IMR-90 (cell line): Measurements from ENCODE around the gene TJP3.

Experiments
- BHLHE40 ChIP-seq: fragments of 150-350 bp; IDR thresholded peaks from 2 replicates; pipeline ENCODE4 v1.6.1; 2016; ENCODE audit warnings: mild to moderate bottlenecking, low read depth, low read length
- CEBPB ChIP-seq: IDR thresholded peaks from 2 replicates; pipeline ENCODE4 v1.6.1; 2012; ENCODE audit warnings: low read depth, low read length, improper control_type of control experiment
- CHD1 ChIP-seq: IDR thresholded peaks from 2 replicates; pipeline ENCODE4 v1.6.1; 2012; ENCODE audit warnings: low read depth, low read length, improper control_type of control experiment
- CTCF ChIP-seq: conservative IDR thresholded peaks from 2 replicates; pipeline ENCODE4 v1.5.1; 2012; ENCODE audit warnings: mild to moderate bottlenecking, low read depth, low read length, improper control_type of control experiment
- MAZ ChIP-seq: IDR thresholded peaks from 2 replicates; pipeline ENCODE4 v1.6.1; 2012; ENCODE audit warnings: low read depth, mild to moderate bottlenecking, low read length, improper control_type of control experiment, moderate library complexity, borderline replicate concordance
- NFE2L2 ChIP-seq: fragments of 150-350 bp; IDR thresholded peaks from 2 replicates; pipeline ENCODE4 v1.6.1; 2016; ENCODE audit warnings: low read depth, mild to moderate bottlenecking, low read length
- POLR2A ChIP-seq: IDR thresholded peaks from 2 replicates; pipeline ENCODE4 v1.6.1; 2012; ENCODE audit warnings: mild to moderate bottlenecking, low read depth, low read length
- RAD21 ChIP-seq: IDR thresholded peaks from 2 replicates; pipeline ENCODE4 v1.6.1; 2012; ENCODE audit warnings: low read length, improper control_type of control experiment
- RCOR1 ChIP-seq: IDR thresholded peaks from 2 replicates; pipeline ENCODE4 v1.6.1; 2012; ENCODE audit warnings: mild to moderate bottlenecking, low read length, improper control_type of control experiment; ENCODE audit not compliant: insufficient replicate concordance
- RFX5 ChIP-seq: IDR thresholded peaks from 2 replicates; pipeline ENCODE4 v1.8.0; 2012; ENCODE audit warnings: low read depth, mild to moderate bottlenecking, low read length, moderate library complexity
- SMC3 ChIP-seq: fragments of 150-350 bp; IDR thresholded peaks from 2 replicates; pipeline ENCODE4 v1.6.1; 2016; ENCODE audit warnings: low read depth, mild to moderate bottlenecking, antibody characterized with exemption, low read length, moderate library complexity
- TF ChIP-seq, protein P1 (sequence below): fragments of 150-350 bp; IDR thresholded peaks from 2 replicates; pipeline ENCODE4 v1.6.1; 2016; ENCODE audit warnings: low read depth, mild to moderate bottlenecking, low read length, moderate library complexity, borderline replicate concordance
- TF ChIP-seq, protein P2 (sequence below): fragments of 150-350 bp; IDR thresholded peaks from 2 replicates; pipeline ENCODE4 v1.6.1; 2017; ENCODE audit warnings: mild to moderate bottlenecking, antibody characterized with exemption, low read length, low read depth

DNA sequence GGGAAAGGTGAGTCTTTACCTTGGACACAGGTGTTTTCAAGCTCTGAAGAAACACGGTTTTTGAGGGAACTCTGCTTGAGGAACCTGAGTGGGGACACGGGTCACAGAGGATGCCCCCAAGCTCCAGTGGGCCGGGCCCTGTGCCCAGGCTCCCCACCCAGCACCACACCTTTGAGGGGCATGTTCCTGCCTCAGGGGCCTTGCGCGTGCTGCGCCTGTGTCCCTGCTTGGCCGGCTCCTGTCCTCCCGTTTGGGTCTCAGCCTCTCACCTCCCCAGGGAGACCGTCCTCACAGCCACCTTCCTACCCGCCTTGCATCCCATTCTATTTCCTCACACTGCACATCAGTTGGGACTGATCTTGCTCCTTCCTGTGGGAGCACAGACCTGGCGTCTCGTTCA lies 29.0 kb upstream of the TJP3 start:
- TF ChIP-seq CTCF (no peak), POLR2A (no peak), BHLHE40 (no peak), RFX5 (no peak), SMC3 (no peak), CHD1 (no peak), RAD21 (no peak), RCOR1 (no peak), CEBPB (no peak), NFE2L2 (no peak), MAZ (no peak)
- TF ChIP-seq, protein P1, sequence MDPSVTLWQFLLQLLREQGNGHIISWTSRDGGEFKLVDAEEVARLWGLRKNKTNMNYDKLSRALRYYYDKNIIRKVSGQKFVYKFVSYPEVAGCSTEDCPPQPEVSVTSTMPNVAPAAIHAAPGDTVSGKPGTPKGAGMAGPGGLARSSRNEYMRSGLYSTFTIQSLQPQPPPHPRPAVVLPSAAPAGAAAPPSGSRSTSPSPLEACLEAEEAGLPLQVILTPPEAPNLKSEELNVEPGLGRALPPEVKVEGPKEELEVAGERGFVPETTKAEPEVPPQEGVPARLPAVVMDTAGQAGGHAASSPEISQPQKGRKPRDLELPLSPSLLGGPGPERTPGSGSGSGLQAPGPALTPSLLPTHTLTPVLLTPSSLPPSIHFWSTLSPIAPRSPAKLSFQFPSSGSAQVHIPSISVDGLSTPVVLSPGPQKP, result no peak
- TF ChIP-seq, protein P2, sequence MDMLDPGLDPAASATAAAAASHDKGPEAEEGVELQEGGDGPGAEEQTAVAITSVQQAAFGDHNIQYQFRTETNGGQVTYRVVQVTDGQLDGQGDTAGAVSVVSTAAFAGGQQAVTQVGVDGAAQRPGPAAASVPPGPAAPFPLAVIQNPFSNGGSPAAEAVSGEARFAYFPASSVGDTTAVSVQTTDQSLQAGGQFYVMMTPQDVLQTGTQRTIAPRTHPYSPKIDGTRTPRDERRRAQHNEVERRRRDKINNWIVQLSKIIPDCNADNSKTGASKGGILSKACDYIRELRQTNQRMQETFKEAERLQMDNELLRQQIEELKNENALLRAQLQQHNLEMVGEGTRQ, result no peak
